HG03135 (cell line): ENCODE data around the gene POLR3K.
"Not testable (repeated sequence)": the region's sequence is repeated elsewhere in the genome, so short reads cannot be mapped to it uniquely, and the experiment has no call there.

Experiments used
- ATAC-seq: cut with Tn5 transposase; IDR thresholded peaks from one replicate; pipeline ENCODE4 v1.9.1; 2021; ENCODE audit warnings: mild to moderate bottlenecking, moderate library complexity; ENCODE audit not compliant: unreplicated experiment

The POLR3K gene

DNA sequence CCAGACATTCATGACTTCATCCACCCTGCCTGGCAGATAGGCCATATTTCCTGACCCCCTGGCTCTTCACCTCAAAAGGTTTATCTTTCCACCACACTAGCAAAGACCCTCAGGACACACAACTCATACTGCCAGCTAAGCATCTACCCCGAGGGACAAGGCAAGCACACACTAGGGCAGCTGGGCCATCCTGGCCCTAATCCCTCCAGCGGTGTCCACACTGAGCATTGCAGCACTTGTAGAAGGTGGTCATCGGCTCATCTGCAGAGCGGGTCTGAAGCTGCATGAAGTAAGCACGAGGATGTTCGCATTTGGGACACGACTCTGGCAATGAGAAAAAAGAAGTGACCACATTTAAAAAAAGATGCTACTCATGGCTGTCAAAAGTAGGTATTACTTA is 6.2 kb downstream of the POLR3K start:
- ATAC-seq, result no peak

DNA sequence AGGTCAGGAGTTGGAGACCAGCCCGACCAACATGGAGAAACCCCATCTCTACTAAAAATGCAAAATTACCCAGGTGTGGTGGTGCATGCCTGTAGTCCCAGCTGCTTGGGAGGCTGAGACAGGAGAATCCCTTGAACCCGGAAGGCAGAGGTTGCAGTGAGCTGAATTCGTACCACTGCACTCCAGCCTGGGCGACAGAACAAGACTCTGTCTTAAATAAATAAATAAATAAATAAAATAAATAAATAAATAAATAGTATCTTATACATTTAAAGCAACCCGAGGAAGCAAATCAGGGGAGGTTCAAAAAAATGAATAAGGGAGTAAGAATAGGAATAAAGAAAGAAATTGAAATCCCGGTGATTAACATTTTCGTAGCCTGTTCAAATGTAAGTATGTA is 6.9 kb downstream of the POLR3K start:
- not testable (repeated sequence) for ATAC-seq

DNA sequence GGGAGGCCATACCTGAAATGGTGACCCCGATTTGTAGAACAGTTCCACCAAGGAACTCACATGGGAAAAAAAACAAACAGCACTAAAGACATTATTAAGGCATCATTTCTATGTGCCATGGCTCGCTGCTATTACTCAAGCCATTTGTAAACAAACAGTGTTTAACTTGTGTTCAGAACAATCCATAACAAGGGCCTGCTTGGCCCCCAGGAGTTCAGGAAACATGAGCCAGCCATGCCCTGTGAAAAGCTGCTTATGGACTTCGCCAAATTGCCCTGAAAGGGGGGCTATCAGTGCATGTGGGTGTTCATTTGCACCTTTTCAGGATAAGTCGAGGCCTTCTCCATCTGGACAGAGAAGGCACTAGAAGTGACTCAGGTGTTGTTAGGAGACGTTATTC is 8.0 kb downstream of the POLR3K start:
- no peak for ATAC-seq

DNA sequence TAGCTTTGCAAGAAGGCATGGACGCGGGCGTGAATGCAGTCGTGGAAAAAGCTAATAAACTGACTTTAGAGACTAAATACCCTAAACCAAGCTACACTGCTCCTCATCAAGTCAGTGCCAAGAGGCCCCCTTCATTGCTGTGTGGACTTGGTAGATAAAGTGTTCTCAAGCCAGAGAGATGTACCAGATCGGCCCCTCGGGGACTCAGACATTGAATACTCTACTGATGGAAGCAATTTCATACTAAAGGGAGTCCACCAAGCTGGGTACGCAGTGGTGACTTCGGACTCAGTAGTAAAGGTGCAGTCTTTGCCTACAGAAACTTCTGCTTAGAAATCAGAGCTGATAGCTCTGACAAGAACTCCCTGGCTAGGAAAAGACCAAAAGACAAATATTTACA is 8.8 kb downstream of the POLR3K start:
- ATAC-seq, result no peak

DNA sequence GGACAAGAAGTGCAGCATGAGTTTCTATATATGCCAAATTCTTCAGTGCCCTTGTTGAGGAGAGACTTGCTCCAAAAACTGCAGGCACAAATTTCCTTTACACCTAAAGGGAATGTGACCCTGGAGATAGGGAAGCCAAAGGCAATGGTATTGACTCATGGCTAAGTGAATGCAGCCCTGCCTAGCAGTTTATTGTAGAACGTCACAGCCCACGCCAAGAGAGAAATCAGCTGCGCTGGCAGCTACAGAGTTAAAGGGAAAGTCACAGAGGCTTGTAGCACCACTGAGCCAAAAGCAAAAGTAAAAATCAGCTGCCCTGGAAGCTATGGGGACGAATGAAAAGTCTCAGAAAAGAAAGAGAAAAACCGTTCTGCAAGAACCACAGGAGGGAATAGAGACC is 10.1 kb downstream of the POLR3K start:
- ATAC-seq, result no peak

DNA sequence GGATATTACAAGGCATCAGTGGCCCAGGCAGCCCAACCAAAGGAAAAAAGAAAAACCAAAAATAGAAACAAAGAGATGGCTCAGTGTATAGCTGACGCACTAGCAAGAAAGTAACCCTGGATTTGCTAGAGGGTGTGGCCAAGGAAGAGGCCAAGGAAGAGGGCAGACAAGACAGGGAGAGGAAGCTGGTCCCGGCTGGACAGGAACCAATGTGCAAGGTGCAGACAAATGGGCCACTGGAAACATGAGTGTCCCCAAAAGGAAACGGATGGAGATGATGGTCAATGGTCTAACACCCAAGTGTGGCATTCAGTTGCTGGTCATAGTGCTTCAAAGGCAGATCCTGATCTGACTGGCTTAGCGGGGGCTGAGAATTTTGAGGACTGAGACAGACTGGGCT is 10.7 kb downstream of the POLR3K start:
- no peak for ATAC-seq

DNA sequence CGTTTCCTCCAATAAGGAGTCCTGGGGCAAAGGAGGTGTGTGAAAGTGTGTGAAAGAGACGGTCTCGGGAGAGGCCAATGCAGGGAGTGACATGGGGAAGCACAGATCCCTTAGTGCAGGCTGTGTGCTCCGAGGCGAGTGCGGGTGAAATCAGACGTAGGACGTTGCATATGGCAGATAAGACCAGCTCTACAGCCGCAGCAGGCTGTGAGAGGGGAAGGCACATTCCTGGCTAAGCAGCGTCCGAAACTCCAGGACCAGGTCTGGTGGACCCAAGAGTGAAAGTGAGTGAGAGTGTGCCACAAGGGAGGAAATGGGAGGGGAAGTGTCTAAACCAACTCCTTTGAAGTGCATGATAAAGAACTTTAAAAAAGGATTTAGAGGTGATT is 11.3 kb downstream of the POLR3K start:
- no peak for ATAC-seq

DNA sequence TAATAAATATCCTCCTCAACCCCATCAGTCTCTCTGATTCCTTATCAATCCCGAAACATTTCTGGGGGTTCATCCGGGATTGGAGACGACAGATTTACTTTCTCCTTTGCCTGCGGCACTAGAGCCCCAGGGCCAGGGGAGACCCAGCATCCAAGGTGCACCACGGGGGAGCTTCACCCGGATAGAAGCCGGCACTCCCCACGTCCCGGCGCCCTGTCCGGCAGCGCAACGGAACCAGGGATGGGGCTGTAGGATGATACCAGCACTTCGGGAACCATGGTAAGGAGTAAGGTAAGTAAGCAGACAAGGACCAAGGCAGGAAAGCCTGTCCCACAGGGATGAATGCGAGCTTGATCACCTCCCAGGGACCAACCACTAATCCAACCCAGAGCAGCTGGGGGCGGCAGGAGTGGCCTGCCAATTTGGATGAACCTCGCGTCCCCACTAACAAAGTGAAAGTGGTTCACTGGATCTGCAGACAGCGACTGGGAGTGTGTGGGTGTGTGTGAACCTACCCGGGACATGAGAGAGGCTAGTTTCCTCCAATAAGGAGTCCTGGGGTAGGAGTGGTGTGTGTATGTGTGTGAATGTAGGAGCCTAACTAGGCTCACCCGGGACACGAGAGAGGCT is 11.9 kb downstream of the POLR3K start:
- ATAC-seq, result no peak

DNA sequence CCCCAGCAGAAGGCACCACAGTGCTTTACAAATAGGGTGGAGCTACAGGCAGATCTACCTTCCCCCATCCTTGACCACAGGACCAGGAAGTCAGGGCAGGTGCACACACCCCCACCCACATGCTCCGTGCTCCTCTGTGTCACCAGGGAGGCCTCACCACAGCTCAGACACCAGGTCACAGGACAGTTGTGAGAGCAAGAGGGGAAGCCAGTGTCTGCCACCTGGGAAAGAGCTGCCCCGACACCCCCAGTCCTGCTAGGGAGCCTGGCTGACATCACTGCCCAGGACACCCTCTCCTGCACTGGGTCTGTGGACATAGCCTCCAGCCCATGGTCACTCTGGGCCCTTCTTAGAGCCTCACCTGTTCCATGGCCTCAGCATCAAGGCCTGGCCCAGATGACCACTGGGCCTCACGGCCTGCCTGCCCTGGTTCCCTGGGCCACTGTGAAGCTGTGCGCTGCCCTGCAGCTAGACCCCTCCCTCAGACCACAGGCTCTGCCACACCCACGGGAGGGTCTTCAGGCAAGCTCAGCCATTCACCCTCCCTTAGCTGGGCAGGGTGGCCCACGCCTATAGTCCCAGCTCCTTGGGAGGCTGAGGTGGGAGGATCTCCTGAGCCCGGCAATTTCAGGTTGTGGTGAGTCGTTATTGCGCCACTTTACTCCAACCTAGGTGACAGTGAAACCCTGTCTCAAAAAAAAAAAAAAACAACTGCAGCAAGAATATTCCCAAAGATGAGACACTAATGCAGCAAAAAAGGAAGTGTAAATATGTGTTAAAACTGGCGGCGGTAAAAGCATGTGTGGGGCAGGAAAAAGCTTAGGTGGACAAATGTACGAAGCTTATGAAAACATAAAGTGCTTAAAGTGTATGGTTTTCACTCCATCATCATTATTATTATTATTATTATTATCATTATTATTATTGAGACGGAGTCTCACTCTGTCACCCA is 14.2 kb downstream of the POLR3K start:
- peak; percentile 63 for ATAC-seq

DNA sequence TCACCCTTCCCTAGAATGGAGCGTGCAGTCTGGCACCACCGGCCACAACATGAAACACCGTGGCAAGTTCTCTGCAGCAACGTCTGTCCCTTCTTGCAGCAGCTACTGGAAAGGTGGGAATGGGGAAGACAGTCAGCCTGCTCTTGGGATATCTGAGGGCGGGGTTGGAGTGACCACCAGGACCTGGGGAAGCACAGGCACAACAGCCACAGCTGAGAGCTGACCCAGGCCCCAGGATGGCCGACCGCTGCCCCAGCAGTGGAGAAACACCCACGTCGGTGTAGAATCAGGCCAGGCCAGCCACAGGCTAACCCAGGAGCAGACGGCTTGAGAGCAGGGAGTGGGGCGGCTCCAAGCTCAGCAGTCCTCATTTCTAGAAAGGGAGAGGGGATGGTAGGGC is 15.2 kb downstream of the POLR3K start:
- not testable (repeated sequence) for ATAC-seq

DNA sequence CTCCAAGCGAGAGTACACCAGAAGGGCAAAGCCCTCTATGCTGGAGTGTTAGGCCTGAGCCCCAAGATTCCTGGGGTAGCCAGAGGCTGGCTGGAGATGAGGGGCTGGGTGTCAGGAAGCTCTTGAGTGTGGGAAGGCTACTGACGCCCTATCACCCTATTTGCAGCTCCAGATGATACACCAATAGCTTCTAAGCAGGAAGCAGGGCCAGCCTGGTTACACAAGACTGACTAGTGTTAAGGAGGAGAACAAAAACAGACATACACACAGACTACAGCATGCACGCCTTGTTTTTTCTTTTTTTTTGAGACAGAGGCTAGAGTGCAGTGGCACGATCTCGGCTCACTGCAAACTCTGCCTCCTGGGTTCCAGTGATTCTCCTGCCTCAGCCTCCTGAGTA is 15.9 kb downstream of the POLR3K start:
- no peak for ATAC-seq

DNA sequence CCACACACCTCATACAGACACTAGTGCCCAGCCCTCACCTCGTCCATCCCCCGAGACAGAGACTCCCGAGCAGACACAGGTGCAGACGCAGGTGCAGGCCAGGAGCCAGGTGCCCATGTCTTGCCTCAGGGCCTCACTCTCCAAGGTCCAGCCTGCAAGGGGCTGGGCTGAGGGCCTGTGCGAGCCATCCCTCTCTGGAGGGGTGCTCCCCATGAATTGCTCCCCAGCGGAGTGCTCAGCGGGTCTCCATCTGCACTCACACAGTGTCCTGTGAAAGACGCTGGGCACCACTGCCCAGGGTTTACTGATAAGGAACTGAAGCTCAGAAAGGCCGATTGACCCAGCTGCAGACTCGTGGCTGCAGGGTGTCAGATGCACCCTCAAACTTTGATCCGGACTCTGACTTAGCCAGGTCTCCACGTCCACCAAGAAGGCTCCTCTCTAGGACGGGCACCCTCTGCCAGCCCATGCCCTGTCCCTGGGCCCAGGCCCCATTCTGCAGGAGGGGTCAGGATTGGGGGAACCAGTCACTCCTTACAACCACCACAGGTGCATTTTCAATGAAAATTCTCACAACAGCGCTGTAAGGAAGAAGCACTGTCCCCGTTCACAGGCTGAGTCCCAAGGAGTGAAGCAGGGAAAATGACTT is 16.9 kb downstream of the POLR3K start:
- ATAC-seq, result no peak

DNA sequence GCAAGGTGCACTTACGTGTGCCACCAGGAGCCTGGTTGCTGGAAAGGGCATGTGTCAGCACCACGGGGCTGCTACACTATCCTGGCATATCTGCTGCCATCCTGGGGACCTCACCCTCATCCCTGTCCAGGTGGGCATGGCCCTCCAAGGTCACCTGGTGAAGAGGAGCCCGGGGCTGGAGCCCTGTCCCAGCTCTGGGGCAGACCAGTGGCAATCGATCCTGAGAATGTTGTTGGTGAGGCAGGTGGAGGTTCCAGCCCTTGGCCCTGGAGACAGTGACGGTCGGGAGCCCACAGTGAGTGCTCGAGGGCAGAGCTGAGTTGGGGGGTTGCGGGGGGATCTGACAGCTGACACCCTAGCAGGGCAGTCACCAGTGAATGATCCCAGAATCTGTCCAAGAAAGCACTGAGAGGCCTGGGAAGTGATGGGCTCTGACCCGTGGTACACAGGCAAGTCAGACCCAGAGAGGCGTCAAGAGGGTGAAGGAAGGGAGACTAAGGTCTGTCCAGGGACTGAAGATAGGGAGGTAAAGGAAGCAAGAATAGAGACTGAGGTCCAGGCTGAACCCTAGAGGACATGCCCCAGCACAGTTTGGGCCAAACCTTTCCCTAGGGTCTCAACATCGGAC is 17.6 kb downstream of the POLR3K start:
- no peak for ATAC-seq

DNA sequence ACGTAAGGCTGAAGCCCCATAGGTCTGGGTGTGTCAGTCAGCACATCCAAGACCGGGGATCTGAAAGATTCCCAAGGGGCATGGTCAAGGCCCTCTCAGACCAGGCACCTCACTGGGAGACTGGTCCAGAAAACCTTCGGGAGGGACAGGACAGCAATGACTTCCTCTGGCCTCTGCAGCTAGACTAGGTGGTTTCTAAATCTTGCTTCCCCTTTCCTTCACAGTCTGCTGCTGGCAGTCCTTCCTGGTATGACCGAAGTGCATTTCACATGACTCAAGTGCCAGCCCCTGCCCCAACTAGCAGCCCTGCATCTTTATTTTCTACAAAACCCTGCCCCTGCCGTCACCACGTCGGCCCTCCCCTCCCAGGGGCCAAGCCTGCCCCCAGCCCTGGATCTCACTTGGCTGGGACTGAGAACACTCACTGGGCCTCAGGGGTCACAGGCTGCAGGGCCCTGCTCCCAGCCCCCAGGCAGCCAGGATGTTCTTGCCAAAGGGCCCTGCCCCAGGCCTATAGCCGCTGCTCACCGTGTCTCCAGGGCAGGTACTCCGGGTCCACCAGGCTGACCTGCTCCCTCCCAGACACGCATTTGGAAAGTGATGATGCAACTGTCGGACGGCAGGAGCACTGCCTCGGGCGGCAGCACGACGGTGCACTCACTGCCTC is 18.3 kb downstream of the POLR3K start:
- ATAC-seq, result no peak

DNA sequence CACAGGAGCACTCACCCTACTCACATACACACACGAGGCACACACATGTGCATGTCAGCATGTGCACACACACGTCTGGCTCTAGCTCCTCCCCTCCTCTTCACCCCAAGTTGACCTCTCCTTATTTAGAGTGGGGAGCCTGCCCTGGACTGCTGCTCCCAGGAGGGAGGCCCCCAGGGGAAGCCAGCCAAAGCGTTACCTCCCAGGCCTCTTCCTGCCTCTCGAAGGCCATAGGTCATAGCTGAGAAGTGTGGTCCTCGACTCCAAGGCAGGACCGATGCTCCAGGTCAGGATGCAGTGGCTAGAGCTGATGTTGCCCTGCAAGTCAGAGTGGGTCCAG is 18.8 kb downstream of the POLR3K start:
- no peak for ATAC-seq

DNA sequence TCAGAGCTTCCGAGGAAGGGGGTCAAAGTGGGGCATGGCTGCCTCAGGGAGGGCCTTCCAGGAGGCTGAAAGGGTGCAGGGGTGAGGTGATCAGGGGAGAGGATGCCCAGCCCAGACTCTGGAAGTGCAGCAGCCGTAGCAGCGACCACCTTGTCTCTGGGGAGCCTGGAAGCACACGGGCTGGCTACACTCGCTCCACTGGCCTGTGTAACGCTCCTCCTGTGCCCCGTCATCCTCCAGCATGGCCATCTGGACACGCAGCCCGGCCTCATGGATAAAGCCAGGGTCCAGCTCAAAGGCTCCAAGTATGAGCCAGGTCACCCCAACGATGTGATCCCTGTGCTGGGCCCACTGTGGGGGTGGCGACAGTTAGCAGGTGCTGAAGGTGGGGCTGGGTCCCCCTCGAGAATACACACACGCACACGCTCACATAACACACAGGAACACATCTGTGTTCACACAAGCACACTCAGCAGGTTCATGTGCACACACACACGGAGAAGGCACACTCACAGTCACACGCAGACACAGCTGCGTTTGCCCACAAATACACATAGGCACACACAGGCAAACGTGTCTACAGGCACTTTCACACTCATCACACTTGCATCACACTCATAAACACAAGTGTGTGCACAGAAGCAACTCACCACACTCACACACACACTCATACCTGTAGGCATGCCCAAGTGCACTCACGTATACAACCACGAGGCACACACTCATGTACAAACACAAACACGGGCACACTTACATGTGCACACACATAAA is 19.3 kb downstream of the POLR3K start:
- no peak for ATAC-seq

DNA sequence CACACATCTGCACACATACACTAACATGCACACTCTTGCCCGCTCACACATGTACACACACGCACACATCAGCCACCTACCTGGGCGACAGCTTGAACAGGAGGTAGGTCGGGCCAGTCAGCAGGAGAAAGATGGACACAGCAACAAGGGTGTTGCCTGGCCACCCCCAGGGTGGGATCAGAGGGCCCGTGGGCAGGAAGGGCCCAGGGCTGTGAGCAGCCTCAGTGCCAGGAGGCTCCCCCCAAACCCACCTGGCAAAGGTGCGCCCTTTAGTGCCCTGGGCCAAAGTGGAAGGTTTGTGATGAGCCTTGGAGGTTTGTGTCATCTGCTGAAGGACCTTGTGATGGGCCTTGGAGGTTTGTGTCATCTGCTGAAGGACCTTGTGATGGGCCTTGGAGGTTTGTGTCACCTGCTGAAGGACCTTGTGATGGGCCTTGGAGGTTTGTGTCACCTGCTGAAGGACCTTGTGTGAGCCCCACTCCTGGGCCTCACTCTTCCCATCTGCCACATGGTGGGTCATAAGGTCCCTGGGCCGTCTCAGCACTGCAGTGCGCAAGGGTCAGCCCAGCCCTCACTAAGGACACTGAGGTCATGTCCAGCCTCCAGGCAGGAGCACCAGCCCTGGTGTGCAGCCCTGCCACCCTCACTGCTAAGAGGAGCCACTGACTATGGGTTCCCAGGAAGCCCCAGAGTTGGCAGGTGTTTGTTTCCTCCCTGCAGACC is 20.1 kb downstream of the POLR3K start:
- ATAC-seq, result not testable (repeated sequence)

DNA sequence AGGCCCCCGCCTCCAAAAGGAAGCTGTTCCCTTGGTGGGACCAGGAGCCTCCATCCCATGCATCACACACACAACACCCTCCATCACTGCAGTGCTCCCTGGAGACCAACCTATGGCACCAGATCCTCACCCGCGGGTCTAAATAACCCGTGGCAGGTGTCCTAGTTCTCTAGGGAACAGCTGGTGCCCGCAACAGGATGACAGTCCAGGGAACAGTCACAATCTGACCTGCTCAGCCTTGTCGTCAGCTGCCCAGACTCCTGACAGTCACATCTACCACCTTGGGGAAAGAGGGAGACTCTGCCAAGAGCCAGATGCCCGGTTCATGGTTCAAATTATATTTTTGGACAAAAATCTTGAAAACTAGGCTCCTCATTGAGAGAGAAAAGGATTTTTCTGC is 22.8 kb downstream of the POLR3K start:
- ATAC-seq, result not testable (repeated sequence)

DNA sequence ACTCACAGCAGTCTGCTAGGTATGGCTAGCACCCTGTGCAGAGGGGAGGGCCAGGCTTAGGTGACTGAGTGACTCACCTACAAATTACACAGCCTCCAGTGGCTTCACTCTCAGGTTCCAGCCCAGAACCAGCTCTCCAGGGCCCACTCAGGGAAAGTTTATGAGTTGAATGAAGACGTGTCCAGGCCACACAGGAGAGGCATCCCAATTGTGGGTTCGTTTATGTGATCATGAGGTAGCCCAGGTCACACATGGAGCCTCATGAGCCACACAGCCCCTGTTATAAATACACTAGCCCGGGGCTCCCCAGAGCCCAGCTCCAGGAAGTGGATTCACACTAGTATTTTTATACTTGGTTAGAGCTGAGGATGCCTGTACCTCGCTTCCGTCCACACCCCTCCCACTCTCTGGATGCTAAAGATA is 27.5 kb downstream of the POLR3K start:
- ATAC-seq, result not testable (repeated sequence)

DNA sequence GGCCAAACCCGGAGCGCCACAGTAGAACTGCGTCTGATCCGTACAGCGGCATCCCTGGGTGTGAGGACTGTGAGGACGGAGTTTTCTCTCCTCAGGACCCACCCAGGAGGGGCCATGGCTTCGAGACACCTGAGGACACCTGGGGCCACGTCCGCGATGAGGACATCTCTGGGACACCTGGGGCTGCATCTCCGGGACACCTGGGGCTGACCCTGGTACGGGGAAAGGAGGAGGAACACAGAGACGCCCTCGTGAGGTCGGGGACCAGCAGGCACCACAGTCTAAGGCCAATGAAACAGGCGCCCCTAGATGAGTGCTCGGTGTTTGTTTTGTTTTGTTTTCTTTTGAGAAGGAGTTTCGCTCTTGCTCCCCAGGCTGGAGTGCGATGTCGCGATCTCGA is 29.3 kb downstream of the POLR3K start:
- not testable (repeated sequence) for ATAC-seq
